ENCODE measurements around the gene NMNAT2.

DNA sequence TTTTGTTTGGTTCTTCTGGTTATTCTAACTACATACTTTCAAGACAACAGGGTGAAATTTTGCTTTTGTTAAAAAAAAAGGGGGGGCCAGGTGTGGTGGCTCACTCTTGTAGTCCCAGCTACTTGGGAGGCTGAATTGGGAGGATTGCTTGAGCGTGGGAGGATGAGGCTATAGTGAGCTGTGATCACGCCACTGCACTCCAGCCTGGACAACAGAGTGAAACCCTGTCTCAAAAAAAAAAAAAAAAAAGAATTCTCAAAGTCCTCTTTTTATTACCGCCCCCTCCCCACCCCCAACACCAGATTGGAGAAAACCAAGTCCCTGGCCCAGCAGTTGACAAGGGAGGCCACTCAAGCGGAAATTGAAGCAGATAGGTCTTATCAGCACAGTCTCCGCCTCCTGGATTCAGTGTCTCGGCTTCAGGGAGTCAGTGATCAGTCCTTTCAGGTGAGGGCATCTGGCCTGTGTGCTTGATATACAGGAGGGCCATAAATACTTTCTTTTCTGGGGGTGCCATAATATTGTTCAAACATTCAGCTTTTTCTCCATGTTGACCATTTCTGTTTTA is 181.9 kb downstream of the NMNAT2 start:
- TF ChIP-seq CTCF (IDR thresholded peaks at IDR 0.05), result no peak
- TF ChIP-seq EP300 (IDR thresholded peaks at IDR 0.05), result no peak
- TF ChIP-seq POLR2A (IDR thresholded peaks at IDR 0.05), result no peak
- no peak for TF ChIP-seq POLR2AphosphoS5 (IDR thresholded peaks at IDR 0.05)

Data from upper lobe of left lung (tissue), 4 donors.